Neural progenitor cell (in vitro differentiated cells): ENCODE measurements around the gene SCFD2.

Source experiments
- CTCF ChIP-seq: fragments of 200-600 bp; sonication (generic); IDR thresholded peaks from 2 replicates; pipeline ENCODE4 v1.5.1; 2017; ENCODE audit warnings: antibody characterized with exemption, mild to moderate bottlenecking
- EZH2 ChIP-seq: fragments of 200-600 bp; sonication (generic); IDR thresholded peaks from 2 replicates; pipeline ENCODE4 v1.6.1; 2017; ENCODE audit warnings: antibody characterized with exemption, mild to moderate bottlenecking, moderate library complexity
- EZH2phosphoT487 ChIP-seq: fragments of 200-600 bp; sonication (generic); IDR thresholded peaks from 2 replicates; pipeline ENCODE4 v1.6.1; 2017; ENCODE audit warnings: antibody characterized with exemption

GRCh38 chr4:53089936-53090729, 275.7 kb downstream of the SCFD2 start:
- TF ChIP-seq CTCF, result no peak
- TF ChIP-seq EZH2, result no peak
- no peak for TF ChIP-seq EZH2phosphoT487
